Left ventricle myocardium inferior (tissue), 1 donor: Measurements from ENCODE around the gene WNK3. TPM values are rescaled to one million over a fixed set of nuclear protein-coding genes. Genes with fewer than 3 reads are reported as not detected.

ENCODE experiments used
- DNase-seq: peaks from one replicate; pipeline ENCODE4 v3.0.0-alpha.2; 2020
- H3K27ac ChIP-seq: fragments of 200-600 bp; replicated peaks from 2 replicates; pipeline ENCODE4 v1.8.0; 2021
- H3K27me3 ChIP-seq: fragments of 200-600 bp; 2 replicates; pipeline ENCODE4 v1.8.0; 2021; ENCODE audit warnings: low read depth
- H3K36me3 ChIP-seq: fragments of 200-600 bp; 2 replicates; pipeline ENCODE4 v1.8.0; 2021
- H3K4me1 ChIP-seq: fragments of 200-600 bp; 2 replicates; pipeline ENCODE4 v1.8.0; 2021
- H3K4me3 ChIP-seq: fragments of 200-600 bp; 2 replicates; pipeline ENCODE4 v1.8.0; 2021; ENCODE audit warnings: mild to moderate bottlenecking, moderate library complexity
- H3K9me3 ChIP-seq: fragments of 200-600 bp; replicated peaks from 2 replicates; pipeline ENCODE4 v1.8.0; 2021
- intact Hi-C: fragments of 100-400 bp; cut with micrococcal nuclease; formaldehyde crosslinking; loops from one replicate; pipeline ENCODE4 v1.11.0; 2022
- total RNA-seq: library from RNA; stranded (reverse); fragmentation: NEBNext Ultra II Directional; extraction: Animal tissue kit (Norgen Biotek cat#: 25700); gene quantifications from one replicate; pipeline ENCODE4 v1.2.1, GENCODE V29; 2021
- TF ChIP-seq, protein P1 (sequence below): fragments of 200-600 bp; IDR thresholded peaks from 2 replicates; pipeline ENCODE4 v1.8.0; 2021; ENCODE audit warnings: antibody characterized with exemption, mild to moderate bottlenecking, borderline replicate concordance
- donor health status: DM: no; HTN: yes; CAD: no; lungs with severe emphysema.

WNK3 gene
- total RNA-seq, 1 donor from 2014 or later: 0.88 TPM

- H3K9me3 ChIP-seq: no peaks in the 10 kb centered on the region
- intact Hi-C loops: no loop called here
- H3K27ac ChIP-seq: no peak overlapping the region
- DNase-seq: no peak
- H3K27me3 ChIP-seq: no peaks in the 10 kb centered on the region
- TF ChIP-seq, protein P1, sequence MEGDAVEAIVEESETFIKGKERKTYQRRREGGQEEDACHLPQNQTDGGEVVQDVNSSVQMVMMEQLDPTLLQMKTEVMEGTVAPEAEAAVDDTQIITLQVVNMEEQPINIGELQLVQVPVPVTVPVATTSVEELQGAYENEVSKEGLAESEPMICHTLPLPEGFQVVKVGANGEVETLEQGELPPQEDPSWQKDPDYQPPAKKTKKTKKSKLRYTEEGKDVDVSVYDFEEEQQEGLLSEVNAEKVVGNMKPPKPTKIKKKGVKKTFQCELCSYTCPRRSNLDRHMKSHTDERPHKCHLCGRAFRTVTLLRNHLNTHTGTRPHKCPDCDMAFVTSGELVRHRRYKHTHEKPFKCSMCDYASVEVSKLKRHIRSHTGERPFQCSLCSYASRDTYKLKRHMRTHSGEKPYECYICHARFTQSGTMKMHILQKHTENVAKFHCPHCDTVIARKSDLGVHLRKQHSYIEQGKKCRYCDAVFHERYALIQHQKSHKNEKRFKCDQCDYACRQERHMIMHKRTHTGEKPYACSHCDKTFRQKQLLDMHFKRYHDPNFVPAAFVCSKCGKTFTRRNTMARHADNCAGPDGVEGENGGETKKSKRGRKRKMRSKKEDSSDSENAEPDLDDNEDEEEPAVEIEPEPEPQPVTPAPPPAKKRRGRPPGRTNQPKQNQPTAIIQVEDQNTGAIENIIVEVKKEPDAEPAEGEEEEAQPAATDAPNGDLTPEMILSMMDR: no peak
- H3K4me1 ChIP-seq: no peaks in the 10 kb centered on the region
- no peak overlapping the region for H3K4me3 ChIP-seq
- H3K36me3 ChIP-seq: no peaks in the 10 kb centered on the region
Measured at GRCh38 chrX:54237014-54237413, 120.8 kb downstream of the WNK3 start.

DNA sequence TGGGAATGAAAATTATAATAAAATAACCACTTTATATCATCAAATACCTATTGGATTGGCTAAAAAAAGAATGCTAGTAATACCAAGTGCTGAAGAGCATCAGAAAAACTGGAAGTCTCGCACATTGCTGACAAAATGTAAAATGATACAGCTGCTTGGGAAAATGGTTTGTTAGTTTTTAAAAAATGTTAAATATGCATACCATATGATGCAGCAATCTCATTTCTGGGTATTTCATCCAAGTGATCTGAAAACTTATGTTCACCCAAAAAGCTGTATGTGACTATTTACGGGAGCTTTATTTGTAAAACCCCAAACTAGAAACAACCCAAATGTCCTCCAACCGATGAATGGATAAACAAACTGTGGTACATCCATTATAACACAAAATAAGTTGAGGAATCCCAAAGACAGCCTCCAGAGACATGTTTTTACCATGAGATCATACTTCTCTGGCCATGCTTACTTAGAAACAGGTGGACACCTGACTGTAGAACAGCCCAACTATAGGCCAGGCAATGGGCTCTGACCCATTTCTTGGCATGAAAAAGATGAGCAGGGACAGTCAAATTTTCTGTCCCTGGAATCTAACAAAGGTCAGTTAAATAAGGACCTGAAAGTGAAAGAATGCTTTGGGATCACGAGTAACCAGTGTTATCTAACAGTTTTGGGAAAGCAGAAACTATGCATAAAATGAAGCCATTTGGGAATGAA is 127.3 kb downstream of the WNK3 start:
- H3K27ac ChIP-seq: no peak overlapping the region
- DNase-seq: no peak

GRCh38 chrX:54223581-54223980 is 134.3 kb downstream of the WNK3 start:
- Histone ChIP-seq H3K4me1 (no peaks in the 10 kb centered on the region), H3K27ac (no peak overlapping the region), H3K4me3 (no peak overlapping the region), H3K9me3 (no peaks in the 10 kb centered on the region), H3K27me3 (no peaks in the 10 kb centered on the region), H3K36me3 (no peaks in the 10 kb centered on the region)
- intact Hi-C loops: no loop called here
- DNase-seq: no peak
- TF ChIP-seq, protein P1: no peak

More for the DNA sequence above, 127.3 kb downstream of the WNK3 start:
- H3K4me3 ChIP-seq: no peak overlapping the region
- no peaks in the 10 kb centered on the region for H3K36me3 ChIP-seq
- no peaks in the 10 kb centered on the region for H3K27me3 ChIP-seq
- no peaks in the 10 kb centered on the region for H3K4me1 ChIP-seq
- TF ChIP-seq, protein P1: no peak
- no peaks in the 10 kb centered on the region for H3K9me3 ChIP-seq
- intact Hi-C loops: no loop called here

DNA sequence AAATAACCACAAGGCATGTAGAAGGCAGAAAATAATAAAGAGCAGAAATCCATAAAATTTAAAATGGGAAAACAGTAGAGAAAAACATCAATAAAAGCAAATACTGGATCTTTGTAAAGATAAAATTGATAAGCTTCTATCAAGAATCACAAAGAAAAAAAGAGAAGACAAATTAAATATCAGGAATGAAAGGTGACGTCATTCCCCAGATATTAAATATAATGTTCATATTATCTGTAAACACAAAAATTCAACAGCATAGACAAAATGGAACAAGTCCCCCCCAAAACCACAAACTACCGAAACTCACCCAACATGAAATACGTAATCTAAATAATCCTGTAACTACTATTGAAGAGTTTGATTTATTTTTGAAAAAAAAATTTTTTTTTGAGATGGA is 144.2 kb downstream of the WNK3 start:
- Histone ChIP-seq H3K9me3 (no peaks in the 10 kb centered on the region), H3K27me3 (no peaks in the 10 kb centered on the region), H3K36me3 (no peaks in the 10 kb centered on the region), H3K4me3 (no peak overlapping the region), H3K4me1 (no peaks in the 10 kb centered on the region), H3K27ac (no peak overlapping the region)
- TF ChIP-seq, protein P1: no peak
- intact Hi-C loops: no loop called here
- DNase-seq: no peak

DNA sequence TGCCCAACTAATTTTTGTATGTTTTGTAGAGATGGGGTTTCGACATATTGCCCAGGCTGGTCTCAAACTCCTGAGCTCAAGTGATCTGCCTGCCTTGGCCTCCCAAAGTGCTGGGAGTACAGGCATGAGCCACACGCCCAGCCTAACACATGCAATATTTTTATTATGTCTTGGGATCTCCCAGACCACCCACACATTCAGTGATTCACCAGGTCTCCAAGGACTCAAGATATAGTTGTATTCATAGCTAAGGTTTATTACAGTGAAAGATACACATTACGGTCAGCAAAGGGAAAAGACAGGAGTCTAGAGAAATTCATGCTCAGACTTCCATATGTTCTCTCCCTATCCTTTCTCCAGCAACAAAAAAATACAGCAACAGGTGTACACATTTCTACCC is 149.3 kb downstream of the WNK3 start:
- no peak for DNase-seq
- Histone ChIP-seq H3K4me1 (no peaks in the 10 kb centered on the region), H3K4me3 (no peak overlapping the region), H3K27me3 (no peaks in the 10 kb centered on the region), H3K27ac (no peak overlapping the region), H3K36me3 (no peaks in the 10 kb centered on the region), H3K9me3 (no peaks in the 10 kb centered on the region)
- TF ChIP-seq, protein P1: no peak
- intact Hi-C loops: no loop called here
